Activated effector memory CD4-positive, alpha-beta T cell treated with Interleukin-2 at 50 U/mL for 16 hours (primary cell): ENCODE results near the gene ZEB2.
A peak's percentile ranks its signal among the peaks of the same experiment; 100 is the strongest.

Experiments used
- DNase-seq: peaks from one replicate; pipeline ENCODE4 v3.0.0-alpha.2; 2020

Gene ZEB2

DNA sequence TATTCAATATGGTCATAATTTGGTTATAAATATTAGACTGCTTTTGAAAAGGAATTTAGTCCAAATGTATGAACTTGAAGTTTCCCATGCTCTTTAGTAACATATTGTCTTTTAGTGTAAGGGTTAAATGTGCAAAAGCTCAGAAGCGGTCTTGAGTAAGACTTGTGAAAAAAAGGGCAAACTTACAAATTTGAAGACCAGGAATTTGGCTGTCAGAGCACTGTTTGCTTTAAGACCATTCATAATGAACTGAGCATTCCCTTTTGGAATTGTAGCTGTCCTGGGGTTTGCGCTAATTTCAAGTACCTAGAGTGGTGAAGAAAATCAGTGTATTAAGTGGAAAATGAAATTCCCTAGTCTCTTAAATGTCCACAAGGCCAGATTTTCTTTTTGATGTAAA, 6.9 kb upstream of the ZEB2 start:
- no peak for DNase-seq

DNA sequence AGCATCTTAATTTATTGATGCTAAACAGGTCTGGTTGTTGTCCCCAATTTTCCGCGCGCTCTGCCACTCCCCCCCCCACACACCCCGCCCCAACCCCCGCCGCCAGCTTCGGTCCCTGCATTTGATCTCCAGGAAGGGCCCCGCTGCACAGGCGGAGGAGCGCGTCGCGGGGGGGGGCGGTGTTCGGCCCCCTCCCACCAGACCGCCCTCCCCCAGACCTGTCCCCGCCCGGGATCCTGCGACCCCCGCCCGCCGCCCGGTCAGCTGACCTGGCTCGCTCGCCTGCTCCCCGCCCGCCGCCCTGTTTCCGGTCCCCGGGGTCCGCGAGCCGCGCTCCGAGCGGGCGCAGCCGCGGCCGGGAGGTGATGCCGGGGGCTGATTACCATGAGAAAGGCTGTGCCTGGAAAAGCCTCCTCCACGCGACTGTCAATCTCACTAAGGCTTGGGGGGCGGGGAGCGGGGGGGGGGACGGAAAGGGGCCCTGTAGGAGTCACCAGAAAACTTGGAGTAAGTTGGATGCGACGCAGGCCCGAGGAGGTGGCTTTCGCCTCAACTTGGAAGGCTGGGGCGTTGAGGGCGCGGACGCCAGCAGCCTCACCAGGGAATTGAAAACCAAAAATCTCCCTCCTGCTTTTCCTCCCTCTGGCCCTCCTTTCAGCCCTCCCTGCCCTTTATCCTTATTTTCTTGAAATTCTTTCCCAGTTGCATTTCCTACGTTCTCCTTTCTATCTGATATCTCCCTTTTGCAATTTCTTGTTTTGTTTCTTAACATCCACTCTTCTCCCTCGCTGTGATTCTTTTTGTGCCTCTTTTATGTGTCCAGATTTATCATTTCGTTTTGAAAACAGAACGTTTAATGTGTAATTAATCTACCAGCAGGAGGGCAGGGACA, 4.4 kb upstream of the ZEB2 start:
- DNase-seq: no peak

GRCh38 chr2:144523596-144524117, 3.7 kb upstream of the ZEB2 start:
- no peak for DNase-seq

DNA sequence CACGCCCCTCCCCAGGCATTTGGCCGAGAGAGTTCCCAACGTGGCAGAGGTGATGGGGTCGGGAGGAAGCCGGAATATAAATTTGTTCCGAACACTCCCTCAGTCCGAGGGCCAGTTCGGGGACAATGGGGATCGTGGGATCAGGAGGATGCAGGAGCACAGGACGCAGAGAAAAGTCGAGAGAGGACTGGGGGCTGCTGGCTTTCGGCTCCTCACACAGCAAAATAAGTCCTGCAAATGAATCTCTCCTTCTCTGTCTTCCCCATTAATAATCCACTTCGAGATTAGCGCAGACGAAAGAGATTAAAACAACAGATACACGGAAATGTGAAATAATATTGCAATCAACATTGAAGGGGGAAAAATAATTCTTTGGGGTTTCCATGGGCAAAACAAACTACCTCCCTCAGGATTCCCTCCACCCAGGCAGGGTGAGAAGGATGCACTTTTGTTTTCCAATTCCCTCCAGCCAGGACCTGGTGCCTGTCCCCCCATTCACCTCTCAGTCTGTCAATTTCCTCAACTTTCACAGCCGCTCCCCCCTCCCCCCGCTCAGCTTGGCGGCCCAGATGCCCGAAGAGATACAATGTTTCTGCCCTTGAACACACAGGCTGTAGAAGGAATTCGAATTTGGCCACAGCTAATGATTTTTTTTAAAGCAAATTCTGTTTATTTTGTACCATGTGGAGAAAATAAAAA, 3.1 kb upstream of the ZEB2 start:
- no peak for DNase-seq

GRCh38 chr2:144522176-144522896, 2.4 kb upstream of the ZEB2 start:
- DNase-seq: no peak

DNA sequence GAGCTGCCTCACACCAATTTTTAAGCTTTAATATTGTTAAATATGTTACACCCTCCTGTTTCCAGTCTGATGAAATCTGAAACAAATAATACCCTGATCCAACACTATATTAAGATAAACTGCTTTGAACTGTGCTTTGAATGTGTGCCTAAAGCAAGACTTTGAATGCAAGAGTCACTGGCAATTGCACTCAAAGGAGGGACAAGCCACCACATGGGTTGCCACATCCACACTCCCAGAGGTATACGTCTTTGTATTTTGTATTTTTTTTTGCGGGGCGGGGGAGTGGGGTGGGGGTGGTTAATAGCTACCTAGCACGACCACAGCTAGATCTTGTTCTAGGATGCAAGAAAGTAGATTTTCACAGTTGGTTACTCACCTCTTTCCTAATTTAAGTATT, 1.8 kb upstream of the ZEB2 start:
- no peak for DNase-seq

GRCh38 chr2:144520756-144521487, 1.0 kb upstream of the ZEB2 start:
- DNase-seq: no peak

GRCh38 chr2:144519597-144519933, 354 bp downstream of the ZEB2 start:
- DNase-seq: no peak

GRCh38 chr2:144518748-144519596, 947 bp downstream of the ZEB2 start:
- no peak for DNase-seq

DNA sequence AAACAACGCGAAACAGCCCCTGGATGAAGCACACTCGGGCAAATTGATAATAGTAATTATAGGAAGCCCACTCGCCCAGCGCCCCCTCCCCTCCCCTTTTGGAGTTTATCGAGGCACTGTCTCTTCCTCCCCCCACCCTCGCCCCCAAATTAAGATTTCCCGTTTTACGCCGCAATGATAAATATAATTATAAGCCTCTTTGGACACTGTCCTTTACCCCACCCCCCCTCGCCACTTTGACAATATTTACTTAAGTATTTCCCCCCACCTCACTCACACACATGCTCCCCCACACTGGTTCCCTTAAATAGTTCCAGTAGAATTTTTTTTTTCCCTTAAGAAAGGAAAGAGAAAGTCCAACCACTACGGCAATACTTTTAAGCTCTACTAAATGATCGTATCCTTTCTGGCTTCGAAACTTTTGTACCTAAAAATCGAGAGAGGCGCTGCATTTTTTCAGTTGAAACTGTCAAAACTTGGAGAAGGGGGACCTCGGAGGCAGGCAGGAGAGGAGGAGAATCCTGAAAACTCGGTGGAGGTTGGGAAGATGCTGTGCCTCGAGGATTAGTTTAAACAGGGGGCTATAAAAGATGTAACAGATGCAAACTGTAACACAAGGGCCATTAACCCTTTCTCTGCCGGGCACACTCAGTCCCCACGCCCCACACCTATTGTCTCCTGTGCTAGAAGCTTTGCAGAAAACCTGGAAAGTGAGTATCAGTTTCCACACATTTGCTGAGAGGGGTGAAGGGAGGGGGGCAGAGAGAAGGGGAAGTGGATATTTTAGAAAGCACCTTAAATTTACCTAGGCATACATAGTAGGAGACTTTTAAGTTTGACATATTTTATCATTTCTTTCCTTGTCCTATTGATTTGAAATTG, 1.8 kb downstream of the ZEB2 start:
- DNase-seq: no peak

DNA sequence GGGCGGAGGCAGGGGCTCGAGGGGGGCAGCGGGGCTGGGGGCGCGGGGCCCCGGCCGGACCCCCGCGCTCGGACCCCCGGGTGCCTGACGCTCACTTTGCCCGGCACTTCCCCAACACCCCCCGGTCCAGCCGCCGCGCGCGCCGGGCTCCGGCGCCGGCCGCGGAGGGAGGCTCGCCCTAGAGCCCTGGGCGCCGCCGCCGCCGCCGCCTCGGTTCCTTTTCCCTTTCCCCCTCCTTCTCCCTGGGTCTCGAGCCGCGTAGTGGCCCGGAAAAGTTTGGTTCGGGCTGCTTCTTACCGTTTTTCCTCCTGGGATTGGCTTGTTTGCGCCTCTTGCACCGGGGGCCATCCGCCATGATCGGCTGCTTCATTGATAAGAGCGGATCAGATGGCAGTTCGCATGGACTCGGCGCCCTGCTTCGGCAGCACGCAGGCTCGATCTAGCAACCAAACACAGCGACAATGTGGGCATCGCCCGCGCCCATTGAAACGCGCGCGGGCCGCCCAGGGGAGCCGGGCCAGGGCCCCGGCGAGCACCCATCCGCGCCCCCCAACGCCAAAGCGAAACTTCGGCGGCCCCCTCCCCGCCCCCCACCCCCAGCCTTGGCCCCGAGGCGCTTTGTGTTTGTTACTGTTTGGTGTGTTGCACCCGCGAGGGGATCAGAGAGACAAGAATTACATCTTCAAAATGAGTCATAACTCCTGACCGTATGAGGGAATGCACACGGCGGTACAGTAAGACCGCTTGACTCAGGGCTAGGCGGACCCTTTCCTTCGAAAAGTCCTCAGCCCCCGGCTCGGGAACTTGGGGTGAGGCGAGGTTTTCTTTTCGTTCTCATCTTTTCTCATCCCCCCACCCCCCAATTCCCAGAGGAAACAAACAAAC, 2.7 kb downstream of the ZEB2 start:
- peak; percentile 40 for DNase-seq

DNA sequence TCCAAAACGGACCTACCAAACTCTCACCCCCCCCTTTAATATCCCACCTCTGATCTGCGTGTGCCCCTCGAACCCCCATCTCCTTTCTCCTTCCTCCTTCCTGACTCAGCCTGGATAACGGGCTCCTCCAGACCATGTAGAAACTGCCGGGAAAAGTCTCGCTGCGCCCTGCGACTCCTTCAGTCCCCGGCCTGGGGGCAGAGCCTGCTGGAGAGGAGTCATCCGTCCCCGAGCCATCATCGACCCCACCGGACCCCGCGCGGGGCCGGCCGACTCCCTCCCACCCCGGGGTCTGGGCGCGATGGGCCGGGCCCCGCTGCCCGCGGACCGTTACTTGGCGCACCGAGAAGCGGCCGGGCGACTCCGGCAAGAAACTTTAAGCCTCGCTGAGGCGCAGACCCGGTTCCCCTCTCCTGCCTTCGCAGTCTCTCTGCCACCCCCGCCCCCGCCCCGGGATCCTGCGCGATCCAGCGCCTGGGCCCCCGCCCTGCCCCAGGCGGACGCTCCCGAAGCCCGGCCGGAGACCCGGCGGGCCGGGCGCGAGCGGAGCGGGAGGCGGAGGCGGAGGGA, 3.4 kb downstream of the ZEB2 start:
- no peak for DNase-seq

DNA sequence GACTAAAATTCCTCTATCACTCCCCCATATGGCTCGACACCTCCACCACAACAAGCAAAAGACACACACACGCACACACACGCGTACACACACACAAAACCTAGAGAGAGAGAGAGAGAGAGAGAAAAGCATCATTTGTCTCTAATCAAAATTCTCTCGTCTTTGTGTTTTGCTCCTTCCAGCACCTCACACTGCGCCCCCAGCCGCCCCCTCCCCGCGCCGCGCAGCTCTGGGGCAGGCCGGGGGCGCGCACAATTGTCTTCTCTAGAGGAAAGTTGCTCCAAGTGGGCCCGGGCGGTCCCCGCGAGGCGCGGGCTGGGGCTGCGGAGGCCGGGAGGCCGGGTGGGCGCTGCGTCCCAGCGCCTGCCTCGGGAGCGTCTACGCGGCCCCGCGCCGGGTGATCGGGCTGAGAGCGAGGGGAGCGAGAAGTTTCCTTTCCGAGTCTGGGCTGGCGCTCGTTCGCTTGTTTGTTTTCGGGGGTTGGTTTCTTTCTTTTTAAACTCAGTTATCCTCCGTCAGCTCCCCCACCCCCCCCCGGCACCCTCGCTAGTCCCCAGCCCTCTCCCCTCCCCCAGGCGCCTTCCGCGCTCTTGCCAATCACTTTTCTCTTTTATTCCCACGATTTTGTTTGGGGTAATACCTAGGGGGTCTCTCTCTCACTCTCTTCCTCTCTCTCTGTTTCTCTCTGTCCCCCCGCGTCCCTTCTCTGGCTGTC, 4.1 kb downstream of the ZEB2 start:
- no peak for DNase-seq

- no peak for DNase-seq
Measured at GRCh38 chr2:144515099-144515695, 4.7 kb downstream of the ZEB2 start.

DNA sequence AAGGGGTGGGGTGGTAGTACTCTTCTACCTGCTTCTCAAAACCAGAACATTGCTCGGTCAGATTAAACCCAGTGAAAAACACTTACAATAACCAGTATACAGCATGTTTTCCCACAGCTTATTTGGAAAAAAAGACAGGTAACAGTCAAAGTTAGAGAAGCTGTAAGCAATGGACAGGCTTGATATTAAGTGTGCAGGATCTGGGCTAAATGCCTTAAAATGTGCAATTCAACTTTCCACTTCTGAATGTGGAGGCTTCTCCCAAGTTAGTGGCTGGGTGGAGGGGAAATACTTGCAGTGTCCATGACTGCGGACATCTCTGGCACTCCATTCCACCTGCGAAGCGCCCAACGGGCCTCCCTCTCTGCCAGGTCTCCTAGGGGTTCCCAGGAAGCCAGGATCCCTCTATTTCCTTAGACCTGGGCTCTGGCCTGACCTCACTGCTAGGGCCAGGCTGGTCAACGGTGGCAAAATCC, 5.3 kb downstream of the ZEB2 start:
- no peak for DNase-seq

DNA sequence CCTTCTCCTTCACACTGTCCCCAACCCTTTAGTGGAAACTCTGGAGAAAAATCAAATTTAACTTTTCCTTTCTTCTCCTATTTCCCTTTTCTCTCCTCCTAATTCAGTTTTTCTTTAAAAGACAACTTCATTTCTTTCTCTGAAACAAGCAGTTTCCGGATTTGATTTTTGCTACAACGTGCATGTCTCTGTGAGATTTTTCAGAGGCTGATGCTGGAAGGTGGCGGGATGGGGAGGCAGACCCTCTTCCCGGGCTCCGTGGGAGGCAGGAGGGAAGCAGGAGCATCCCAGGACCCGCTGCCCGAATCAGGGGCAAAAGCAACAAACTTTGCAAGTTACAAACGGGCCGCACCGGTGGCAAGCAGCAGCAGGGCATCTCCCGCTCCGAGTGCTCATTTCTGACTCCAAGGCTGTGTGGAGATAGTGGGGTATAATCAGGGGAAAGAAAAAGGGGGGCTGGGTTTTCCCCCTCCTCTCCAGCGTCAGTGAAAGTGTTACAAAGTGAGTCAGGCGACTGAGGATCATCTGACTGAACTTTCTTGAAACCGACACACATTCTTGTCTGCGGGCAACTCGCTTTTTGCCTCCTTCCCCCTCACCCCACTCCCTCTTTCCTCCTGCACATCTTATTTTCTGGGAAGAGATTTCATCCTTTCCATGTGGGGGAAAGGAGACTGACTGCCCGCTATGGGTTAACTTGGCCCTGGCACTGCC, 6.4 kb downstream of the ZEB2 start:
- no peak for DNase-seq

DNA sequence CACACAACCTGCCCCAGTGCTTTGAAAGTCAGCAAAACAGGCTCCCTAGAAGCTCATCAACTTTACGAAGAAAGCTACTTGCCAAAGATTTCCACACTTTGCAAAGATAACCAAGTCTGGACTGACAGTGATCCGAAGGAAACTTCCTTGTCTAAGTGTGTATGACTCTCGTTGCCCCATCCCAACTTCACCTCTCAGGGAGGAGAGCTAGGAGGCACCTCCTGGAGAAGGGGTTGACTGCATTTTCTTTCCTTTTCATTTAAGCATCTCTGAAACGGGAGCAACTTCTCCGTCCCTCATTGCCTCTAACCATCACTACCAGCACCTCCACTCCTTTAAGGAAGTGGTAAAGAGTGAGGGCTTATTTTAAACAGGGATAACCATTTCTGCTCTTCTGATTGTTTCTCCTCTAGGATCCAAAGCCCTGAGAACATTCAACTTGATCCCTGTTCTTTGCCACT, 7.0 kb downstream of the ZEB2 start:
- no peak for DNase-seq
